ENCODE data around the gene LHPP. TPM values are rescaled to one million over a fixed set of nuclear protein-coding genes. Genes with fewer than 3 reads are reported as not detected.

LHPP gene
- polyA plus RNA-seq, 2 of the 4 experiments (the other 2 are of a cell fraction), result 14.4 to 18.6 TPM

- no peak overlapping the region for H3K27ac ChIP-seq
- ChIA-PET CTCF (interaction anchor here (1.2 kb wide), 1 partner anchor 19 kb away, joined by 3 read pairs; no protein-coding TSS in a partner anchor), POLR2A (no interaction called here)
- TF ChIP-seq KDM5A (IDR thresholded peaks at IDR 0.05), result no peak
- no peak for TF ChIP-seq HMGXB4 (CRISPR knock-in tag; IDR thresholded peaks at IDR 0.05; ENCODE audit: borderline replicate concordance)
- TF ChIP-seq MAX (IDR thresholded peaks at IDR 0.05), result no peak
- TF ChIP-seq JUN (IDR thresholded peaks at IDR 0.05), result no peak
- no peak for TF ChIP-seq RNF2 (IDR thresholded peaks at IDR 0.05; ENCODE audit: borderline replicate concordance, low read depth)
- no peak for TF ChIP-seq FOSL2 (IDR thresholded peaks at IDR 0.05)
- no peak for TF ChIP-seq FOSL2 (CRISPR knock-in tag; IDR thresholded peaks at IDR 0.05)
- no peak for TF ChIP-seq MYC (IDR thresholded peaks at IDR 0.05; ENCODE audit: borderline replicate concordance, low read length)
- H3K4me2 ChIP-seq, result no peak overlapping the region
- DNase-seq (ENCODE audit: low read depth in 1 of 2, low spot score in 1 of 2), result no peak
- no peak for FAIRE-seq
- H3K9me3 ChIP-seq, result no peaks in the 10 kb centered on the region
- 68% methylated on average over 11 of the region's 11 CpGs for WGBS (ENCODE audit: missing lambda C conversion rate)
- no peak overlapping the region for H3K4me3 ChIP-seq
- ATAC-seq, result no peak
- H3K4me1 ChIP-seq, result no peaks in the 10 kb centered on the region
Observed at GRCh38 chr10:124559372-124560132, 97.9 kb downstream of the LHPP start.

GRCh38 chr10:124560377-124561105 lies 98.9 kb downstream of the LHPP start:
- no peak for TF ChIP-seq RNF2 (IDR thresholded peaks at IDR 0.05; ENCODE audit: borderline replicate concordance, low read depth)
- no peak for TF ChIP-seq FOXS1 (CRISPR knock-in tag; IDR thresholded peaks at IDR 0.05)
- no peak for TF ChIP-seq PBX3 (IDR thresholded peaks at IDR 0.05)
- TF ChIP-seq POLR2AphosphoS2 (conservative IDR thresholded peaks at IDR 0.05; ENCODE audit: low read length), result no peak
- TF ChIP-seq FOSL2 (IDR thresholded peaks at IDR 0.05), result no peak
- TF ChIP-seq FOSL2 (CRISPR knock-in tag; IDR thresholded peaks at IDR 0.05), result no peak
- TF ChIP-seq ESRRA (IDR thresholded peaks at IDR 0.05; ENCODE audit: borderline replicate concordance, low read length), result no peak
- no peak for TF ChIP-seq JUNB (IDR thresholded peaks at IDR 0.05)
- TF ChIP-seq RCOR1 (IDR thresholded peaks at IDR 0.05; ENCODE audit: low read depth, low read length), result no peak
- no peak for TF ChIP-seq RFX5 (IDR thresholded peaks at IDR 0.05)
- TF ChIP-seq BCL3 (IDR thresholded peaks at IDR 0.05), result no peak
- TF ChIP-seq TFCP2L1 (CRISPR knock-in tag; IDR thresholded peaks at IDR 0.05), result no peak
- TF ChIP-seq HOXA7 (CRISPR knock-in tag; IDR thresholded peaks at IDR 0.05), result no peak
- TF ChIP-seq NFE2L2 (conservative IDR thresholded peaks at IDR 0.05; ENCODE audit: low read length), result no peak
- 59% methylated on average over 13 of the region's 18 CpGs for WGBS (ENCODE audit: missing lambda C conversion rate)
- DNase-seq (ENCODE audit: low read depth in 1 of 2, low spot score in 1 of 2), result no peak
- H3K27ac ChIP-seq, result no peak overlapping the region
- no peak overlapping the region for H3K4me3 ChIP-seq
- no peak for ATAC-seq
- ChIA-PET CTCF (interaction anchor here (1.2 kb wide), 1 partner anchor 20 kb away, joined by 3 read pairs; no protein-coding TSS in a partner anchor), POLR2A (no interaction called here)
- FAIRE-seq, result no peak
- no peaks in the 10 kb centered on the region for H3K9me3 ChIP-seq
- no peaks in the 10 kb centered on the region for H3K4me1 ChIP-seq
- H3K4me2 ChIP-seq, result no peak overlapping the region
